Astrocyte (in vitro differentiated cells and primary cell): ENCODE measurements around the gene COL9A3. TPM values are rescaled to one million over a fixed set of nuclear protein-coding genes. Genes with fewer than 3 reads are reported as not detected.
A peak's percentile ranks its signal among the peaks of the same experiment; 100 is the strongest.

Source experiments
- DNase-seq: peaks from one replicate; pipeline ENCODE4 v3.0.0-alpha.2; 2010; ENCODE audit warnings: low read depth
- FAIRE-seq: peaks from 2 replicates; lab custom pipeline; 2011; peaks lifted over from hg19 to GRCh38; lab: Jason Lieb, UNC
- H2AFZ ChIP-seq: 2 replicates; pipeline ENCODE4 v1.6.0; 2012; ENCODE audit warnings: low read depth, low read length, inconsistent platforms
- H3K27ac ChIP-seq: 2 replicates; pipeline ENCODE4 v1.5.1; 2011; ENCODE audit warnings: low read depth, low read length, inconsistent platforms
- H3K27me3 ChIP-seq: 2 replicates; pipeline ENCODE4 v1.6.0; 2011; ENCODE audit warnings: low read length, inconsistent platforms; ENCODE audit not compliant: insufficient read depth
- H3K36me3 ChIP-seq: 2 replicates; pipeline ENCODE4 v1.5.1; 2011; ENCODE audit warnings: low read length, inconsistent platforms; ENCODE audit not compliant: insufficient read depth
- H3K4me1 ChIP-seq: 2 replicates; pipeline ENCODE4 v1.5.1; 2011; ENCODE audit warnings: low read length, inconsistent platforms; ENCODE audit not compliant: insufficient read depth
- H3K4me2 ChIP-seq: 2 replicates; pipeline ENCODE4 v1.6.0; 2012; ENCODE audit warnings: low read length, inconsistent platforms
- H3K4me3 ChIP-seq: 2 replicates; pipeline ENCODE4 v1.5.1; 2011; ENCODE audit warnings: low read depth, mild to moderate bottlenecking, low read length, inconsistent platforms; ENCODE audit not compliant: insufficient read depth
- H3K79me2 ChIP-seq: 2 replicates; pipeline ENCODE4 v1.6.0; 2012; ENCODE audit warnings: mild to moderate bottlenecking, low read length, inconsistent platforms; ENCODE audit not compliant: insufficient read depth
- H3K9ac ChIP-seq: 2 replicates; pipeline ENCODE4 v1.6.0; 2012; ENCODE audit warnings: mild to moderate bottlenecking, low read length, inconsistent platforms
- H3K9me3 ChIP-seq: 2 replicates; pipeline ENCODE4 v1.5.1; 2012; ENCODE audit warnings: low read depth, mild to moderate bottlenecking, low read length, inconsistent platforms; ENCODE audit not compliant: insufficient read depth
- H4K20me1 ChIP-seq: 2 replicates; pipeline ENCODE4 v1.6.0; 2012; ENCODE audit warnings: low read length, inconsistent platforms; ENCODE audit not compliant: insufficient read depth
- H3K27ac Mint-ChIP-seq: one replicate; pipeline ENCODE4 v1.8.0; 2021; ENCODE audit warnings: mild to moderate bottlenecking, mixed read lengths; ENCODE audit not compliant: unreplicated experiment
- H3K27me3 Mint-ChIP-seq: one replicate; pipeline ENCODE4 v1.8.0; 2021; ENCODE audit warnings: low read depth, mixed read lengths; ENCODE audit not compliant: unreplicated experiment
- H3K36me3 Mint-ChIP-seq: one replicate; pipeline ENCODE4 v1.8.0; 2021; ENCODE audit warnings: low read depth, mixed read lengths; ENCODE audit not compliant: unreplicated experiment
- H3K4me1 Mint-ChIP-seq: one replicate; pipeline ENCODE4 v1.8.0; 2021; ENCODE audit warnings: low read depth, mixed read lengths; ENCODE audit not compliant: unreplicated experiment
- H3K4me3 Mint-ChIP-seq: one replicate; pipeline ENCODE4 v1.8.0; 2021; ENCODE audit warnings: mild to moderate bottlenecking, moderate library complexity, mixed read lengths; ENCODE audit not compliant: unreplicated experiment
- H3K9me3 Mint-ChIP-seq: one replicate; pipeline ENCODE4 v1.8.0; 2021; ENCODE audit warnings: mild to moderate bottlenecking, mixed read lengths; ENCODE audit not compliant: unreplicated experiment
- CTCF ChIP-seq: IDR thresholded peaks from 2 replicates; pipeline ENCODE4 v1.5.1; 2011; ENCODE audit warnings: low read depth, mild to moderate bottlenecking, inconsistent platforms, low read length, moderate library complexity; ENCODE audit not compliant: insufficient read depth
- EZH2 ChIP-seq: IDR thresholded peaks from 2 replicates; pipeline ENCODE4 v1.6.1; 2012; ENCODE audit warnings: mild to moderate bottlenecking, low read length, inconsistent platforms; ENCODE audit not compliant: insufficient read depth
- total RNA-seq: library from RNA; stranded (reverse); gene quantifications from 2 replicates; pipeline ENCODE4 v1.2.1, GENCODE V29; 2021

COL9A3 gene
- total RNA-seq, 1 donor from 2014 or later: 43.0 TPM

GRCh38 chr20:62768551-62769287, 48.1 kb upstream of the COL9A3 start:
- peaks cover 39% of the 10 kb centered on the region for H3K27me3 Mint-ChIP-seq
- Histone ChIP-seq H3K27ac (no peak overlapping the region), H3K9ac (no peak overlapping the region), H3K9me3 (no peaks in the 10 kb centered on the region), H3K79me2 (no peaks in the 10 kb centered on the region), H3K4me3 (no peak overlapping the region), H3K4me1 (peaks cover 19% of the 10 kb centered on the region), H2AFZ (no peak overlapping the region), H3K36me3 (no peaks in the 10 kb centered on the region), H3K27me3 (peaks cover 12% of the 10 kb centered on the region), H3K4me2 (peak overlapping the region; percentile 61), H4K20me1 (no peaks in the 10 kb centered on the region)
- H3K27ac Mint-ChIP-seq: no peak overlapping the region
- no peak overlapping the region for H3K4me3 Mint-ChIP-seq
- FAIRE-seq: no peak
- no peaks in the 10 kb centered on the region for H3K36me3 Mint-ChIP-seq
- TF ChIP-seq EZH2 (no peak), CTCF (no peak)
- H3K4me1 Mint-ChIP-seq: peaks cover 1% of the 10 kb centered on the region
- DNase-seq: peak; percentile 70
- H3K9me3 Mint-ChIP-seq: no peaks in the 10 kb centered on the region

GRCh38 chr20:62769346-62770071, 47.3 kb upstream of the COL9A3 start:
- Mint-ChIP-seq H3K4me1 (peaks cover 1% of the 10 kb centered on the region), H3K27me3 (peaks cover 43% of the 10 kb centered on the region), H3K36me3 (no peaks in the 10 kb centered on the region), H3K4me3 (no peak overlapping the region), H3K27ac (no peak overlapping the region), H3K9me3 (no peaks in the 10 kb centered on the region)
- peaks cover 14% of the 10 kb centered on the region for H3K27me3 ChIP-seq
- TF ChIP-seq CTCF (no peak), EZH2 (no peak)
- H3K36me3 ChIP-seq: no peaks in the 10 kb centered on the region
- H3K9me3 ChIP-seq: no peaks in the 10 kb centered on the region
- H2AFZ ChIP-seq: no peak overlapping the region
- peaks cover 19% of the 10 kb centered on the region for H3K4me1 ChIP-seq
- no peak for DNase-seq
- H3K4me2 ChIP-seq: no peak overlapping the region
- no peak overlapping the region for H3K9ac ChIP-seq
- H3K4me3 ChIP-seq: no peak overlapping the region
- H4K20me1 ChIP-seq: no peaks in the 10 kb centered on the region
- FAIRE-seq: no peak
- H3K79me2 ChIP-seq: no peaks in the 10 kb centered on the region
- H3K27ac ChIP-seq: no peak overlapping the region
